Omental fat pad (tissue), 4 donors: ENCODE results near the gene ABHD12. TPM values are rescaled to one million over a fixed set of nuclear protein-coding genes. Genes with fewer than 3 reads are reported as not detected.

Experiments used
- ATAC-seq: fragments of 150-250 bp; one replicate; pipeline ENCODE4 v1.9.1; 2016; ENCODE audit warnings: mild to moderate bottlenecking, moderate library complexity; ENCODE audit not compliant: low FRiP score
- DNase-seq: peaks from one replicate; pipeline ENCODE4 v3.0.0-alpha.2; 2019; ENCODE audit warnings: low spot score
- CTCF ChIP-seq, 3 donors: fragments of 450-650 bp; IDR thresholded peaks; one replicate each; pipeline ENCODE4 v1.5.1; 2016 to 2017; ENCODE audit warnings: antibody characterized with exemption in 3 of 3, mild to moderate bottlenecking in 3 of 3, moderate library complexity in 2 of 3
- total RNA-seq, 4 donors: library from RNA; depleted of rRNA; stranded (reverse); fragments of >200 nt; gene quantifications; one replicate each; pipeline ENCODE4 v1.1.0, GENCODE V29; 2016

Gene ABHD12
- total RNA-seq, 4 donors from 2014 or later: 30.3 to 46.3 (median 38.4) TPM

DNA sequence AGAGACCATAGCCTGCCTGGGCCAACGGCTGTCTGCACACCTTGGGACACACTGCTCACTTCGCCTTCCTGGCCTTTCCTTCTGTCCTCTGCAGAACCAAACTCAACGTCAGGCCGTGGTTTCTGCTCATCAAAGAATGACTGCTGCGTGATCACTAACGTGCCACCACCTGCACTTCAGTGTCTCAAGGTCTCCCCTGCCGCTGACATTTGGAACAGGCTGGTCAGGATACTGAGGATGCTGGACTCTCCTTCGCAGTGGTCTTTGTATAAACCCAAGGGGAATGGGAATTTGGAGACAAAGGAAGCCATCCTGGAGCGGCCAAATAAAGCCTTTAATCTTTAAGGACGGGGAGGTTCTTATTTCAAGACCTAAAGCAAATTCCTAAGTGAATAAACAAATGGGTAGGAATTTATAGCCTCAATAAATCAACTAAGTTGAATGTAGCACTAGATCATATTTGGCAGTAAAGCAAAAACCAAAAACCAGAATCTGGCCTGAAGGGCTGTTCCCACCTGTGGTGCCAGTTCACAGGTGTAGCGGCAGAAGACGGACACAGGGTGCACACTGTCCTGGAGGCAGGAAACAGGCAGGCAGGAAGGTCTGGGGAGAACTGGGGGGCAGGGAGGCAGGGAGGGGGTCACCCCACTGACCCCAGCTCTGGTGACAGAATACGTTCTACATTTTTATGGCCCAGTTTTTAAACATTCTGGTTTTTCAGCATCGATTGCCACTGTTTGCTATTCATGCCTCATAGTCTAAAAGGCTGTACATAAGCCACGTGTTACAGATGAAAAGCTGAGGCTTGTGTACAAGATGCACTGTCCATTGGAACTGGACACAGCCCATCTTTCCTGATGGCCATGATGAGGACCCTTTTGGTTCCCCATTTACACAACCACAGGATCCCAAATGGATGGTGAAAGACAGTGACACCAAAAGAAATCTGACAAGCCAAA, 36.6 kb downstream of the ABHD12 start:
- no peak for ATAC-seq
- no peak for DNase-seq
- no peak for TF ChIP-seq CTCF (IDR thresholded peaks at IDR 0.05)

DNA sequence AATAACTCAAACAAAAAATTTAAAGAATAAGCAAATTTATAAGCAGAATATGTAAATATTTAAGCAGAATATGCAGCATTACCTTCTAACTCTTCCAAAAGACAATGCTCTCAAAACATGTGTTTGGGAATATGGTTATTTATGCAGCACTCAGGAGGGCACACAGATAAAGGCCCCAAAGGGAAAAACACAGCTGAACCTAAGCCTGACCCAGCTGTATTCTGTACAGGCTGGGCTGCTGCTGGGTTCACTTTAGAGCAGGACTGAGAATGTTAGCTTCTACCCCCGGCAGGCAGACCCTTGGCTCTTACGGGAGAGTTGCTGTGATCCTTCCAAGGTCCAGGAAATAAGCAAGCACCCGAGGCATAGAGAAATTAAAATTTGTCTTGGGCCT, 37.3 kb downstream of the ABHD12 start:
- DNase-seq: no peak
- no peak for TF ChIP-seq CTCF (IDR thresholded peaks at IDR 0.05)
- no peak for ATAC-seq

- DNase-seq (no peak), ATAC-seq (no peak)
- TF ChIP-seq CTCF (IDR thresholded peaks at IDR 0.05): no peak
These were observed 37.9 kb downstream of the ABHD12 start for GRCh38 chr20:25352746-25353145.

GRCh38 chr20:25351024-25351360, 39.6 kb downstream of the ABHD12 start:
- TF ChIP-seq CTCF (IDR thresholded peaks at IDR 0.05): no peak
- DNase-seq (no peak), ATAC-seq (no peak)

- DNase-seq (no peak), ATAC-seq (no peak)
- TF ChIP-seq CTCF (IDR thresholded peaks at IDR 0.05): no peak
These were observed 44.3 kb downstream of the ABHD12 start for GRCh38 chr20:25346349-25346748.

GRCh38 chr20:25345721-25346120, 44.9 kb downstream of the ABHD12 start:
- DNase-seq (no peak), ATAC-seq (no peak)
- TF ChIP-seq CTCF (IDR thresholded peaks at IDR 0.05): no peak

DNA sequence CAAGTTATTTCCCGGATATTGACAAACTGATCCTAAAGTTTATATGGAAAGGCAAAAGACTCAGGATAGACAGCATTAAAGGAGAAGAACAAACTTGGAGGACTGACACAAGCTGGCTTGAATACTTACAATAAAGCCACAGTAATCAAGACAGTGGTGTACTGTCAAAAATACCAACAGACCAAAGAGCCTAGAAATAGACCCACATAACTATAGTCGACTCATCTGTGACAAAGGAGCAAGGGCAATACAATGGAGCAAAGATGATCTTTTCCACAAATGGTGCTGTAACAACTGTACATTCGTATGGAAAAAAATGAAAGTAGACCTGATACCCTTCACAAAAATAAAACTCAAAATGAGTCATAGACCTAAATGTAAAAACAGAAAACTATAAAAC, 46.0 kb downstream of the ABHD12 start:
- DNase-seq (no peak), ATAC-seq (no peak)
- no peak for TF ChIP-seq CTCF (IDR thresholded peaks at IDR 0.05)
